Mononuclear cell (primary cell): ENCODE data around the gene PIK3R6. TPM values are rescaled to one million over a fixed set of nuclear protein-coding genes. Genes with fewer than 3 reads are reported as not detected.
"Not testable (repeated sequence)": the region's sequence is repeated elsewhere in the genome, so short reads cannot be mapped to it uniquely, and the experiment has no call there.

Experiments
- H3K27me3 ChIP-seq: 2 replicates; pipeline ENCODE4 v1.6.0; 2011; ENCODE audit warnings: low read length, control low read depth; ENCODE audit not compliant: insufficient read depth
- H3K4me1 ChIP-seq: 2 replicates; pipeline ENCODE4 v1.5.1; 2011; ENCODE audit warnings: mild to moderate bottlenecking, low read length, control low read depth; ENCODE audit not compliant: insufficient read depth
- H3K4me3 ChIP-seq: 2 replicates; pipeline ENCODE4 v1.5.1; 2011; ENCODE audit warnings: mild to moderate bottlenecking, low read length, moderate library complexity
- H3K9me3 ChIP-seq: 2 replicates; pipeline ENCODE4 v1.5.1; 2011; ENCODE audit warnings: low read depth, mild to moderate bottlenecking, control low read depth, low read length
- total RNA-seq: library from RNA; depleted of rRNA; stranded (reverse); fragments of >200 nt; gene quantifications from one replicate; pipeline ENCODE4 v1.2.3, GENCODE V29; 2012

Gene PIK3R6
- total RNA-seq, 1 donor, result 1.5 TPM

DNA sequence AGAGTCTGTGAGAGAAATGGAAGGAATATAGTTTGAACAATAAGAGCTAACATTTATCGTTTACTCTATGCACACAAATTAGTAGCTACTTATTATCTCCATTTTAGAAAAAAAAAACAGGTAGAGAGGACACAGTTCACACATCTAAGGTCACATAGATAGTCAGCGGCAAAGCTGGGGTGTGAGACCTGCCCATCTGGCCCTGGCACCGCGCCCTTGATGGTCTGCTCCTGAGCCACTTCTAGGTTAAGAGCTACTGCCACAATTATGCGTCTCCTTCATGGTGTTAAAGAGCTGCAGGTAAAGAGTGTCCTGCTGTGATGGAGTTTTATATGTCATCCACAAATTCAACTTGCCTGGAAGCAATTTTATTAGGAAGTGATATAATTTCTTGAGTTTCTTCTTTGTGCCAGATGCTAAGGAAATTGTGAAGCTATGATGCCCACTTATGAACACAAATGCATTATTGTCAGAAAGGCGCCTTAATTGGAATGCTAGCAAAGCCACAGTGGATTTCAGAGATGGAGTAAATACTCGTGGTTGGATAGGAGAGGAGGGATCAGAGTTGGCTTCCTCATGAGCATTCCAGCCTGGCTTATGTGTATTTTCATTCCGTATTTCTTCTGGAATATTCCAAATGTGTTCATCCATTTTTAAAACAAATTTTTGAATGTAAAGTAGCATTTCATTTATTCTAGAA is 47.0 kb downstream of the PIK3R6 start:
- Histone ChIP-seq H3K4me3 (no peak overlapping the region), H3K27me3 (no peaks in the 10 kb centered on the region), H3K4me1 (no peaks in the 10 kb centered on the region), H3K9me3 (no peaks in the 10 kb centered on the region)

DNA sequence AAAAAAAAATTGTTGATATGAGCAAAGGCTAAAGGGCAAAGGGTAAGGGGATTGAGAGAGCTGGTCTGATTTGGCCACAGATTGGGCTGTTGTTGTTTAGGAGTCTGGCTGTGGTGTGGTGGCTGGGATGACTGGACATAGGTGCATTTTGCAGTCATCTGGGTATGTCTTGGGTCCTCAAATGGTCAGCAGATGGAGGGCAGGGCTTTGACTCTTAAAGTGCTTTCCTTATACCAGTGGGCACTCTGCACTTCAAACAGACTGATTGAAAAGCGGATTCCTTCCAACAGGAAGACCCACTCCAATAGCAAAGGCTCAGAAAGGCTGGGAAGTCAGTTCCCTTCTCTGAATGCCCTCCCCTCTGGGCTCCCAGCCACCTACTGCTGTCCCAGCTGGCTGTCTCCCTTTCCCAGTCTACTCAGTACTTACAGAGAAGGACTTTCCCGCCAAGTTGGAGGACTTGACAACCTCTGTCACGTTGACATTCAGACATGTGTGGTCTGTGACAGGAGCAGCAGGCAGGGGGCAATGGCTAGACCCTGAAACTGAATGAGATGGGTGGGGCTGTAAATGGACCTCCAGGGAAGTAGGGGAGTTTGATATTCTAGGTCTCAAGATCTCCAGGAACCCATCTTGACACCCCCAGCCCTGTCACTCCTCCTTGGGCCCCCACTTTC is 48.7 kb downstream of the PIK3R6 start:
- no peaks in the 10 kb centered on the region for H3K9me3 ChIP-seq
- H3K4me1 ChIP-seq, result no peaks in the 10 kb centered on the region
- no peaks in the 10 kb centered on the region for H3K27me3 ChIP-seq
- no peak overlapping the region for H3K4me3 ChIP-seq

DNA sequence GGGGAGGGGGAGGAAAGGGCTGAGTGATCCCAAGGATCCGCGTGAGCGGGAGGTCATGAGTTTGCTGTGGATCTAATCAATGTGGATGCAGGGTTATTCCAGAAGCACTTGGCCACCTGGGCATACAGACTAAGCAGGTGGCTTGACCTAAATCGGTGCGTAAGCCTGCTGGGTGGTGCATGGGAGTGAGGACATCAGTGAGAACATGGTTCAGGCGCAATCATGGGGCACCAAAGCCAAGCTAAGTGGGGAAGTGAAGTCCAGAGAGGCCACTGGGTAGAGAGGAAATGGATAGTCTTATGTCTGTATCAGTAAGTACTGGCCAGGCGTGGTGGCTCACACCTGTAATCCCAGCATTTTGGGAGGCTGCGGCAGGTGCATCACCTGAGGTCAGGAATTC is 49.4 kb downstream of the PIK3R6 start:
- Histone ChIP-seq H3K4me1 (no peaks in the 10 kb centered on the region), H3K9me3 (no peaks in the 10 kb centered on the region), H3K4me3 (no peak overlapping the region), H3K27me3 (no peaks in the 10 kb centered on the region)

DNA sequence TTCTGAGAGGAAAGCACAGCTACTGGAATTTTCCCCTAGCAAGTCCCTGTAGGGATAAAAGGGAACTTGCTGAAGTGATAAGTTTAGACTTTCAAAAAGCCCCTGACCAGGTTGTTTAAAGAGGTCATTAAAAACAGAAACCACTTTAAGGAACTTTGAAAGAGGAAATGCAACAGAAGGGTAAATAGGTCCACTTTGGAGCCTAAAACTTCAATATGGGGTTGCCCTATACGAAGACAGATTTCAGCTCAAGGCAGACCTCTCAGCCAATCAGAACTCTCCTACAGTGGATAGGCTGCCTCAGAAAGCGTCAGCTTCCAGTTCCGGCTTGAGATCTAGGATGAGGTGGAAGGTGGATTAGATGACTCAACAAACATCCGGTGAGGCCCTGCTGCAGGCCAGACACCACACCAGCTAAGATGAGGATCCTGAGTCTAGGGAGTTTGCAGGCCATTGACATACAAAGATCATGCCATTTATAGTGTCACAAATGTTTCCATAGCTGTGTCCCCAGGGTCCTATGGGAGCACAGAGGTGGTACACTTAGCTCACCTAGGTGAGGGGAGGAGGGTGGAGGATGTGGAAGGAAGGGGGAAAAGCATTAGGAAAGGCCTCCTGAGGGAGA is 60.4 kb downstream of the PIK3R6 start:
- Histone ChIP-seq H3K4me3 (no peak overlapping the region), H3K9me3 (no peaks in the 10 kb centered on the region), H3K27me3 (no peaks in the 10 kb centered on the region), H3K4me1 (peaks cover 21% of the 10 kb centered on the region)

DNA sequence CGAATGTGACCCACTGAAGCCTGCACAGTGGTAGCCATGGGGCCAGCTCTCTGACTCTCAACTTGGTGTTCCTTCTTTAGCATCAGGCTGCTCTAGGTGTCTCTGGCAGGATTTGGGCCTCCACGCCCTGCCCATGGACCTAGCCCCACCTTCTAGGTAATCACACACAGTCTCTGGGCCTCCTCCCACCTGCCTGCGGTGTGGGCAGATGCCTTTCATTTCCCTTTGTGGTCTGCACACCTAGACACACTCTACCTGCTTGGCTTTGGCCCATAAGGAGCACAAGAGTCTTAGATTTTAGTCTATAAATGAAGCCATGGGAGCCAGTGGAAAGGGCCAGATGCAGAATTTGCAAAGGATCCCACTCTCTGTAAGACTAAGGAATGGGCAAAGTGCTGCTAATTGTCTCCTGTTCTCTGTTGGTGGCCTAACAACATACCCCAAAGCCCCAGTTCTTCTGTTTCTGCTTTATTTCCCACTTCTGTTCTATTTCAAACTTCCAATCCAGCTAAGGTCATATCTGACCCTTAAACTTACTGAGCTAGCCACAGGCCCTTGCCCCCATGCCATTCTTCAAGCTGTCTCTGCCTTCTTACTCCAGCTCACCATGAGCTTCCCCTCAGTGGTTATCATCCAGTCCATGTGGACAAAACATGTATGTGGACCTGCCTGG is 61.1 kb downstream of the PIK3R6 start:
- Histone ChIP-seq H3K27me3 (no peaks in the 10 kb centered on the region), H3K4me3 (no peak overlapping the region), H3K4me1 (peaks cover 21% of the 10 kb centered on the region), H3K9me3 (no peaks in the 10 kb centered on the region)

DNA sequence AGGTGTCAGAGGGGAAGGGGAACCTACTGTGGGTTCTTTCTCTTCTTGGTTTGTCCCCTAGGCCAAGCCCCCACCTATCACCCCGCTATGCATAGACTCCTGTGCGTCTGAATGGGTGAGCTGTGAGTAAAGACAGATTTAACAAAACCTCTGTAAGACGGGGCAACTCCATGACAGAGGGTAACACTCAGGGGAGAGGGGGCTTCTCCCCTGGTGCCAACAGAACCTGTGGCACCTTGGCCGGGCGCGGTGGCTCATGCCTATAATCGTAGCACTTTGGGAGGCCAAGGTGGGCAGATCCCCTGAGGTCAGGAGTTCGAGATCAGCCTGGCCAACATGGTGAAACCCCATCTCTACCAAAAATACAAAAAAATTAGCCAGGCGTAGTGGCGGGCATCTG is 62.1 kb downstream of the PIK3R6 start:
- H3K4me1 ChIP-seq, result peaks cover 21% of the 10 kb centered on the region
- not testable (repeated sequence) for H3K27me3 ChIP-seq, H3K9me3 ChIP-seq, H3K4me3 ChIP-seq

DNA sequence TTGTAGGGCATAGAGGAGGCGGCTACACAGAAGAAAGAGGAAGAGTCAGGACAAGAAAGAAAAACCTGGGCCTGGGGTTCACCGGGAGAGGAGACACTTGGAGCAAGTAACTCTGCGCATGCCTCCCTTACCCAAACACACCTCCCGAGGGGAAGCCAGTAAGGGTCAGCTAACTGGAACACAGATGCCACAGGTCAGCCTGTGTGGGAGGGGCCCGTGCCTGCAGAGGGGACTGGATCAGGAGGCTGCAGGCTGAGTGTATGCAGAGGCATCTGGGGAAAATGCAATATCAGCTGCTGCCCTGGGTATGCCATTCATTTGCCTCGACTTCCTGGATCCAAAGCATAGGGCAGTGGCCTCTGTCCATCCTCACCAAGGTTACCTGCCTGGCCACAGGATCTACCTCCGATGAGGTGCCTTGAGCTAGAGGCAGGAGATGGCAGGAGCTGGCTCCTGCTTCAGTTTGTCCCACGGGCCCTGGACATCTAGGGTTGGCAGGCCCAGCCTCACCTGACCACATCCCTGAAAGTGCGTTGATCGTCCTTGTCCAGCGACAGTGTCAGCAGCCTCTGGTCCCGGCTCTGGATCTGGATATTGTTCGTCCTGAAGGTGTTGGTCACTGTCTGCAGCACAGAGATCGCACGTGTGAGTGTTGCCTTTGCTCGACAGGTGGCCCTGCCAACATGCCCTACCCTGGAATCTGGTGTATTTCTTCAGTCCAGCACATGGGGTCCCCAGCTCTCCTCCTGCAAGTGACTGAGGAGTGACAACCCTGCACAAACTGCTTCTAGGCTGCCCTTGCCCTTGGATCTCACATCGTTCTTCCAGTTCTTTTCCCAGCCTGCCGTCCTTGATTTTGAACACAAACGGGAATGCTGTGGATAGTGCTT is 63.7 kb downstream of the PIK3R6 start:
- Histone ChIP-seq H3K4me1 (peaks cover 21% of the 10 kb centered on the region), H3K4me3 (no peak overlapping the region), H3K9me3 (no peaks in the 10 kb centered on the region), H3K27me3 (no peaks in the 10 kb centered on the region)

DNA sequence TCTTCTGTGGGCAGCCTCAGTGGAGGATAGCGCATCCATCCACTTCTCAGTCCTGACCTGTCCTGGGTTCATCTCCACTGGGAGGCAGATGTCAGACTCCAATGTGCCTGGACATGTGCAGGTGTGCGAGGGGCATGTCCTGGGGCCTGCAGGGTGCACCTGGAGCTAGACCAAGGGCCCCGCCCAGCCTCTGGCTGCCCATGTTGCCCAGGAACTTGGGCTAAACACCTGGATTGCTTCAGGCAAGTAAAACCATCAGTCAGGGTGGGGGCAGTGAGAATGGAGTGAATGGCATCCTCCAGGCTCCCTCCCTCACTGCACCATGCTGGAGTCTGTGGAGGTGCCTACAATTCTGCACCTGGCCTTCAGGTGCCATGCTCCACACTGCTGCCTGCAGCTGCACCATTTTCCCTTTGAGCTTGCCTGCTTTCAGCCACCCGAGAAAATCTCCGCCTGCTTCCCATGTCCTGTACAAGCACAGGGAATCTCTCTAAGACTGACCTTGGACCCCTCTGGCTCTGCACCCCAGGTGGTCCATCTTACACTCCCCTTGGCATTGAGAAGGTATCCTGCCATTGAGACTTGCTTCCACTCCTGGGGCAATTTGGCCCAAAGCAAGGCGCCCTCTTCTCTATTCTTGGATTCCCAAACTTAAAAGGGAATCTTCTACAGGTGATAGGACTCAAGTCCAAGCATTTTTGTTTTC is 66.2 kb downstream of the PIK3R6 start:
- peaks cover 4% of the 10 kb centered on the region for H3K4me1 ChIP-seq
- H3K9me3 ChIP-seq, result no peaks in the 10 kb centered on the region
- H3K4me3 ChIP-seq, result no peak overlapping the region
- H3K27me3 ChIP-seq, result no peaks in the 10 kb centered on the region

DNA sequence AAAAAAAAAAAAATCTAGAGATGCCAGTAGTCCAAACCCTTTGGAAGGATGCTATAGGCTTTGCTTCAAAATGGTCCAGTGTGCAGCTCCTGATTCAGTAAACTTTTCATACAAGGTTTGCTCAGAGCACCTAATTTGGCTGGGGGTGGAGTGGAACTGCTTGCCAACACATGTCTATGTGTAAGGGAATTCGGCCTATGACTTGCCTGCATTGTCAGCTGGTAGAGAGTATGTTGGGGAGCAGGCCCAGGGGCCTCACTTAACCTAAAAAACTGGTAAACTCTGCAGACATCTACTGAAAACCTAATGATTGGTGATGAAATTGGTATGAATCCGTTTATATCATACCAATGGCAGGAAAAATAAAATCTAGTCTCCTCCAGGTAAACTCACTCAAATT is 66.8 kb downstream of the PIK3R6 start:
- Histone ChIP-seq H3K27me3 (no peaks in the 10 kb centered on the region), H3K4me1 (peaks cover 3% of the 10 kb centered on the region), H3K9me3 (no peaks in the 10 kb centered on the region), H3K4me3 (no peak overlapping the region)

DNA sequence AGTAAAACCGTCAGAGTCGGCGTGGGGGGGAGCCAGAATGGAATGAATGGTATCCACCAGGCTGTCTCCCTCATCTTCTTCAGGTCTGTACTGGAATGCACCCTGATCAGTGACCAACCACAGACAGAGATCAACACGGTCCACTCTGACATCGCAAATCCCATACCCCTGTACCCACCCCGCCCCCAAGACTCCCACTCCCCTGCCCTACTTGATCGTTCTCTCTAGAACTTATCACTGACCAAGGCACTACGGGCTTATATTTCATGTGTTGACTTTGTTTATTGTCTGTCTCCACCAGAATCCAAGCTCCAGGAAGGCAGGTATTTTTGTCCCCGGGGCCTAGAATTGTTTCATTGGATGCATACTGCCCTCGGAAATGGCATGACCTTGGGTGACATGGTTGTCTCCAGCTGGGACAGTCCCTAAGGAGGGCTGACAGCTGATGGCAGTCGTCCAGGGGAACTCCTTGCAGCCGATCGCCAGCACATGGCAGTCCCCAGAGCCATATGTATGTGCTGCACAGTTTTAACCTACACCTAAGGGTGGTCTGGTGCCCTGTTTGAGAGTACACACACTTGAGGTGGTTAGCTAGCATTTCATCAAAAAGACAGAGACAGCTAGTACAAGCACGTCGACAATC is 67.8 kb downstream of the PIK3R6 start:
- H3K27me3 ChIP-seq, result no peaks in the 10 kb centered on the region
- H3K4me3 ChIP-seq, result no peak overlapping the region

DNA sequence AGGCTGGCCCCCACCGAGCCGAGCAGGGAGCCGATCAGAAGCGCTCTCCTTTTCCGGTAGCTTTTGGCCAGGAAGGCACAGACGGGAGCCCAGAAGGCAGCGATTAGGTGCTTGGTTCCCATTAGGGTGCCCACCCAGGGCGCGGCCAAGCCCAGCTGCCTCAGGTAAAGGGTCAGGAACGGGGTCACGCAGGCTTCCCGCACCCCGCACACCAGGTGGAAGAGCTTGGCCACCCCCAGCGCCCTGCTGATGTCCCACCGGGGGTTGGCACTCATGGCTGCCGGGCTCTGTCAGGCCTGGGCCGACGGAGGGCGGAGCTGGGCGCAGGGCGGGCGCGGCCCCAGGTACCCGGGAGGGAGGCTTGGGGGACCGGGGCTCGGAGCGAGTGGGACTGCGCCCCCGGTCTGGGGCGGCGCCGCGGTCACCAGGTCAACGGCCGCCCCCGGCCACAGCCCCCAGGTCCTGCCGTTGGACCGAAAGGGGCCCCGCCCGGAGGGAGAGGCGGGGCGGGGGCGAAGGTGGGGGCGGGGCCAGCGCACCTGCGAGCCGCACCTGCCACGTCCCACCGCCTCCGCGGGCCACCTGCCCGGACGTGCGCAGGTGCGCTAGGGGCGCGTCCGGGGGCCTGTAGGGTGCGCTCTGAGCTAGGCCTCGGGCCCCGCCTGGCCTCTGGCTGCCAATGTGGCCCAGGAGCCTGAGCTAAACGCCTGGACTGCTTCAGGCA is 68.5 kb downstream of the PIK3R6 start, which contains the start of gene MFSD6L:
Gene MFSD6L (minus strand): TSS at position 520 of the 724 bp plus-strand sequence. CDS start 245 bp downstream, at position 275.
- peaks cover 20% of the 10 kb centered on the region for H3K4me1 ChIP-seq
- no peaks in the 10 kb centered on the region for H3K27me3 ChIP-seq
- no peaks in the 10 kb centered on the region for H3K9me3 ChIP-seq
- H3K4me3 ChIP-seq, result no peak within 1 kb of the TSS

More for the DNA sequence above, 67.8 kb downstream of the PIK3R6 start:
- Histone ChIP-seq H3K9me3 (no peaks in the 10 kb centered on the region), H3K4me1 (peaks cover 13% of the 10 kb centered on the region)

DNA sequence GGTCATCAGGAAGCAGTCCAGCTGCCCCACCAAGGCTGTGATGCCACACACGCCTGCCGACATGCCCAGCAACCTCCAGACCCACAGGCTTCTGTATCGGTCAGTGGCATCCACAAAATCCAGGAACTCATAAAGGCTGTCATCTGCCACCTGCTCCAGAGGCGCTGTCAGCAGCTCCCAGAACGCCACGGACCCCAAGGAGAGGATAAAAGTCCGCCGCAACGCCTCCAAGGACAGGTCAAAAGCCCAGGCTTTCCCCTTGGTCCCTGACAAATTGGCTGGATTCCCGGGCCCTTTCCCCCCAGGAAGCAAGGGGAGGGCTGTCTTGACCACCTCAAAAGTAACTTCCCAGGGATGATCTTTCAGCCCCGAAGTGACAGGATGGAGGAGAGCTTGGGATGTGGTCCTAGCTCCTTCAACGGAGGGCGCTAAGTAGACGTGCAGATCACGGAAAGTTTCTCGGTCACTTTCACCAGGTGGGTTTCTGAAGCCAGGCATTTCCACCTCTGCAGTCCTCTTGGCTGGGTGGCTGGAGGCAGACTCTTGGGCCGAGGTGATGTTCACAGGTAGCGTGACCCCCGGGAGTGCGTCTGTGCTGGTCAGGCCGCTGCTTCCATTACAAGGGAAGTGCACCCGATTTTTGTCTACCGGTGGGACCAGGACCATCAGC is 69.2 kb downstream of the PIK3R6 start:
- Histone ChIP-seq H3K4me3 (no peak overlapping the region), H3K9me3 (no peaks in the 10 kb centered on the region), H3K27me3 (no peaks in the 10 kb centered on the region), H3K4me1 (peaks cover 26% of the 10 kb centered on the region)
